Ishikawa (cell line): ENCODE data around the gene ZFAND3.

Source experiments
- CEBPB ChIP-seq: IDR thresholded peaks from 2 replicates; pipeline ENCODE4 v1.6.1; 2012
- CREB1 ChIP-seq: IDR thresholded peaks from 2 replicates; pipeline ENCODE4 v1.6.1; 2012; ENCODE audit warnings: low read depth
- EGR1 ChIP-seq: IDR thresholded peaks from 2 replicates; pipeline ENCODE4 v1.6.1; 2012
- EP300 ChIP-seq: IDR thresholded peaks from 2 replicates; pipeline ENCODE4 v1.6.1; 2012; ENCODE audit warnings: borderline replicate concordance
- FOXM1 ChIP-seq: IDR thresholded peaks from 2 replicates; pipeline ENCODE4 v1.6.1; 2012; ENCODE audit warnings: low read depth, borderline replicate concordance
- NFIC ChIP-seq: IDR thresholded peaks from 2 replicates; pipeline ENCODE4 v1.6.1; 2012
- RAD21 ChIP-seq: IDR thresholded peaks from 2 replicates; pipeline ENCODE4 v1.6.1; 2012; ENCODE audit warnings: low read depth
- TAF1 ChIP-seq: IDR thresholded peaks from 2 replicates; pipeline ENCODE4 v1.6.1; 2012; ENCODE audit warnings: low read depth, mild to moderate bottlenecking
- TCF12 ChIP-seq: IDR thresholded peaks from 2 replicates; pipeline ENCODE4 v1.6.1; 2012; ENCODE audit warnings: low read depth
- TEAD4 ChIP-seq: IDR thresholded peaks from 2 replicates; pipeline ENCODE4 v1.6.1; 2012
- YY1 ChIP-seq: IDR thresholded peaks from 2 replicates; pipeline ENCODE4 v1.6.1; 2012; ENCODE audit warnings: low read depth
- ZBTB7A ChIP-seq: IDR thresholded peaks from 2 replicates; pipeline ENCODE4 v1.6.1; 2012; ENCODE audit warnings: low read depth
- TF ChIP-seq, protein P1 (sequence below): IDR thresholded peaks from 2 replicates; pipeline ENCODE4 v1.6.1; 2012; ENCODE audit warnings: low read depth, mild to moderate bottlenecking
- TF ChIP-seq, protein P2 (sequence below): IDR thresholded peaks from 2 replicates; pipeline ENCODE4 v1.6.1; 2012
- TF ChIP-seq, protein P3 (sequence below): IDR thresholded peaks from 2 replicates; pipeline ENCODE4 v1.6.1; 2012

The ZFAND3 gene

DNA sequence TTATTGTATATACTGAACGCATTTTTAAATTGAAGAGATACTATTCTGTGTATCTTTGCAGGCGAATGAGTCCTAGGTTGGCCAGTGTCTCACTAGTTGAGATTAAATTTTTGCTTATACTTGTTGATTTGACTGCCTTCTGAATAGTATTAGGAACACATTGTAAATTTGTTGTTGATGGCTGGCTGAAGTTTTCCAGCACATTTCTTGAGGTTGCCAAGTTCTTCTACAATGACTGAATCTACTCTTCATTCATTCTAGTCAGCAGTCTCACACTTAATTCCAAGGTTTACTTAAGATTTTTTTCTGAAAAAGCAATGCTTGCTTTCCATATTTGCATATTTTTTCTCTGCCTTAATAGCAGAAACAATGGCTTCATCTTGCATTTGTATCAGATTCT, 151.7 kb downstream of the ZFAND3 start:
- TF ChIP-seq TCF12: no peak
- no peak for TF ChIP-seq CREB1
- no peak for TF ChIP-seq TEAD4
- TF ChIP-seq, protein P1, sequence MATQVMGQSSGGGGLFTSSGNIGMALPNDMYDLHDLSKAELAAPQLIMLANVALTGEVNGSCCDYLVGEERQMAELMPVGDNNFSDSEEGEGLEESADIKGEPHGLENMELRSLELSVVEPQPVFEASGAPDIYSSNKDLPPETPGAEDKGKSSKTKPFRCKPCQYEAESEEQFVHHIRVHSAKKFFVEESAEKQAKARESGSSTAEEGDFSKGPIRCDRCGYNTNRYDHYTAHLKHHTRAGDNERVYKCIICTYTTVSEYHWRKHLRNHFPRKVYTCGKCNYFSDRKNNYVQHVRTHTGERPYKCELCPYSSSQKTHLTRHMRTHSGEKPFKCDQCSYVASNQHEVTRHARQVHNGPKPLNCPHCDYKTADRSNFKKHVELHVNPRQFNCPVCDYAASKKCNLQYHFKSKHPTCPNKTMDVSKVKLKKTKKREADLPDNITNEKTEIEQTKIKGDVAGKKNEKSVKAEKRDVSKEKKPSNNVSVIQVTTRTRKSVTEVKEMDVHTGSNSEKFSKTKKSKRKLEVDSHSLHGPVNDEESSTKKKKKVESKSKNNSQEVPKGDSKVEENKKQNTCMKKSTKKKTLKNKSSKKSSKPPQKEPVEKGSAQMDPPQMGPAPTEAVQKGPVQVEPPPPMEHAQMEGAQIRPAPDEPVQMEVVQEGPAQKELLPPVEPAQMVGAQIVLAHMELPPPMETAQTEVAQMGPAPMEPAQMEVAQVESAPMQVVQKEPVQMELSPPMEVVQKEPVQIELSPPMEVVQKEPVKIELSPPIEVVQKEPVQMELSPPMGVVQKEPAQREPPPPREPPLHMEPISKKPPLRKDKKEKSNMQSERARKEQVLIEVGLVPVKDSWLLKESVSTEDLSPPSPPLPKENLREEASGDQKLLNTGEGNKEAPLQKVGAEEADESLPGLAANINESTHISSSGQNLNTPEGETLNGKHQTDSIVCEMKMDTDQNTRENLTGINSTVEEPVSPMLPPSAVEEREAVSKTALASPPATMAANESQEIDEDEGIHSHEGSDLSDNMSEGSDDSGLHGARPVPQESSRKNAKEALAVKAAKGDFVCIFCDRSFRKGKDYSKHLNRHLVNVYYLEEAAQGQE: no peak
- TF ChIP-seq ZBTB7A: no peak
- TF ChIP-seq NFIC: no peak
- no peak for TF ChIP-seq FOXM1
- TF ChIP-seq TAF1: no peak
- no peak for TF ChIP-seq EP300

DNA sequence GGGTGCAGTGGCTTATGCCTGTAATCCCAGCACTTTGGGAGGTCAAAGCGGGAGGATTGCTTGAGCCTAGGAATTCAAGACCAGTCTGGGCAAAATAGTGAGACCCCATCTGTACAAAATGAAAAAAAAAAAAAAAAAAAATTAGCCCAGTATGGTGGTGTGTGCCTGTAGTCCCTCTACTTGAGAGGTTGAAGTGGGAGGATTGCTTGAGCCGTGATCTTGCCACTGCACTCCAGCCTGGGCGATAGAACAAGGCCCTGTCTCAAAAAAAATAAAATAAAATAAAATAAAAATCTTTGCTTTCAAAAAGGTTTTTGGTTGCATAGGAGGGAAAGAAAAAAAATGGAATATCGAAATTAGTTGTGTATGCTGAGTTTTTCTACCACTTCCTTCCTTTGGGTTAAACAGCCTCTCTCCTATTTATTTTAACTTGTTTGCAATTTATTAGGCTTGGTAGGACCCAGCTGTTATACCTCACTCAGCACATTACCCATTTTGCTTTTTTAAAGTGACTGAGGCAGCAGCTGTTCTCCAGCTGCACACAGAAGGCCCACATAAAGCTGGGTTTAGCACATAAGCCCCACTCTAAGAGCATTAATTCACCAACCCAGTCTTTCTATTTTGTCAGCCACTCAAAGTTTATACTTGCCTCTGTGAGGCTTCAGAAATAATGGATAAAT, 152.3 kb downstream of the ZFAND3 start:
- no peak for TF ChIP-seq EGR1
- no peak for TF ChIP-seq FOXM1
- no peak for TF ChIP-seq CEBPB
- TF ChIP-seq EP300: no peak

DNA sequence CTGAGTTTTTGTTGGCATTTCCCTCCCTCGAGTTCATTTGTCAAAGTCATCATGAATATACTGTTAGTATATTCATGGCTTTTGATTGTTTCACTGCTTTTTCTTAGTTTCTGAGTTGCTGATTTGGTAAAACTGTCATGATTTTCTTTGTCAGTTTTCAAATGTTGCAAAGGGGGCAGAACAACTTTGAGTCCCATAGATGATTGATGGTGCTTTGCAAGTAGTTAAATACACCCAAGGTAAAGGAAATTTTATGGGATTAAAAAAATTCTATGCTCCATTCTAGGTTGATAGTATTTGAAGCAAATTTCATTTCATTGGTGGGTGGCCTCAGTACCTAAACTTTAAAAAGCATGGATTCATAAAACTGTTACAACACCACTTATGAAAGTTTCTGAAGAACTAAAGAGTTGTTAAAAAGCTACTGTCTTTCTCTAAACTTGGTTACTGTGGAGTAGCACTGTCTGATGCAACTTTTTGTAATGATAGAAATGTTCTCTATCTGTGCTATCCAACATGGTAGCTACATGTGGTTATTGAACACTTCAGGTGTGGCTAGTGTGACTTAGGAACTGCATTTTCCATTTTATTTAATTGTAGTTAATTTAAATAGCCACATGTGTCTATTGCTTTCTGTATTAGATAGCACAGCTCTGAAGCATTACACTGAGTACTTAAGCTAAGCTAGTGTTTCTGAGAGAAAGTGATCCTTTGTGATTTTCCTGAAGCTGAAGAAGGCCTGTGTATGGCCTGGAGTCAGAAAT, 153.6 kb downstream of the ZFAND3 start:
- TF ChIP-seq TAF1 (no peak), CEBPB (no peak), FOXM1 (no peak)

DNA sequence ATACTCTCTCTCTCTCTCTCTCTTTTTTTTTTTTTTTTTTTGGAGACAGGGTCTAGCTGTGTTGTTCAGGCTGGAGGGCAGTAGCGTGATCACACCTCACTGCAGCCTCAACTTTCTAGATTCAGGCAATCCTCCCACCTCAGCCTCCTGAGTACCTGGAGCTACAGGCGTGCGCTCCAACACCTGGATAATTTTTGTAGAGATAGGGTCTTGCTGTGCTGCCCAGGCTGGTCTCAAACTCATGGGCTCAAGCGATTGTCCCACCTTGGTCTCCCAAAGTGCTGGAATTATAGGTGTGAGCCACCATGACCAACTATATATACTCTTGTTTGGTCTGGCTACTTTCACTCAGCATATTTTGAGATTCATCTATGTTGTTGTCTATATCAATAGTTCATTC, 154.9 kb downstream of the ZFAND3 start:
- TF ChIP-seq TEAD4 (no peak), YY1 (no peak), RAD21 (no peak), CEBPB (no peak), EGR1 (no peak), NFIC (no peak), FOXM1 (no peak), TCF12 (no peak), TAF1 (no peak), ZBTB7A (no peak), EP300 (no peak), CREB1 (no peak)
- TF ChIP-seq, protein P1: no peak
- TF ChIP-seq, protein P2, sequence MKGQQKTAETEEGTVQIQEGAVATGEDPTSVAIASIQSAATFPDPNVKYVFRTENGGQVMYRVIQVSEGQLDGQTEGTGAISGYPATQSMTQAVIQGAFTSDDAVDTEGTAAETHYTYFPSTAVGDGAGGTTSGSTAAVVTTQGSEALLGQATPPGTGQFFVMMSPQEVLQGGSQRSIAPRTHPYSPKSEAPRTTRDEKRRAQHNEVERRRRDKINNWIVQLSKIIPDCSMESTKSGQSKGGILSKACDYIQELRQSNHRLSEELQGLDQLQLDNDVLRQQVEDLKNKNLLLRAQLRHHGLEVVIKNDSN: no peak
- TF ChIP-seq, protein P3, sequence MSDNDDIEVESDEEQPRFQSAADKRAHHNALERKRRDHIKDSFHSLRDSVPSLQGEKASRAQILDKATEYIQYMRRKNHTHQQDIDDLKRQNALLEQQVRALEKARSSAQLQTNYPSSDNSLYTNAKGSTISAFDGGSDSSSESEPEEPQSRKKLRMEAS: no peak

DNA sequence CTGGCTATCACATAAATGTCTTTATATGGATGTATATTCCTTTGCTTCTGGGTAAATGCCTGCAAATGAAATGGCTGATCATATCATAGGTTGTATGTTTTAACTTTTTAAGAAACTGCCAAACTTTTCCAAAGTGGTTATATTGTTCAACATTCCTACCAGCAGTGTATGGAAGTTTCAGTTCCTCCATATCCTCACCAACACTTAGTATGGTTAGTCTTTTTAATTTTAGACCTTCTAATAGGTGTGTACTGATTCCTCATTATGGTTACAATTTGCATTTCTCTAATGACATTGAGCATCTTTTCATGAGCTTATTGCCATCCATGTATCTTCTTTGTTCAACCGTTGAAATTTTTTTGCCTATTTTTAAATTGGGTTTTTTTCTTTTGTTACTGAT, 155.4 kb downstream of the ZFAND3 start:
- TF ChIP-seq CEBPB: no peak
- no peak for TF ChIP-seq TAF1
- TF ChIP-seq FOXM1: no peak
- TF ChIP-seq, protein P3: no peak
- no peak for TF ChIP-seq CREB1

DNA sequence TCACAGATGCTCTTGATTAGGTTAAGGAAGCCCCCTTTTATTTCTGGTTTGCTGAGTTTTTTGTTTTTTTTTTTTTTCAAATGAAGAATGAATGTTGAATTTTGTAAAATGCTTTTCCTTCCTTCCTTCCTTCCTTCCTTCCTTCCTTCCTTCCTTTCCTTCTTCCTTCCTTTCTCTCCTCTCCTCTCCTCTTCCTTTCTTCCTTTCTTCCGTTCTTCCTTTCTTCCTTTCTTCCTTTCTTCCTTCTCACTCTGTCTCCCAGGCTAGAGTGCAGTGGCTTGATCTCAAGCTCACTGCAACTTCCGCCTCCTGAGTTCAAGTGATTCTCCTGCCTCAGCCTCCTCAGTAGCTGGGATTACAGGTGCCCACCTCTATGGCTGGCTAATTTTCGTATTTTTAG, 158.2 kb downstream of the ZFAND3 start:
- no peak for TF ChIP-seq TAF1
- no peak for TF ChIP-seq EP300
- TF ChIP-seq CREB1: no peak
- TF ChIP-seq EGR1: no peak
- no peak for TF ChIP-seq CEBPB
- TF ChIP-seq NFIC: no peak
- TF ChIP-seq TCF12: no peak
- TF ChIP-seq ZBTB7A: no peak
- TF ChIP-seq RAD21: no peak
- TF ChIP-seq TEAD4: no peak
- TF ChIP-seq, protein P3: no peak
- TF ChIP-seq, protein P2: no peak
